Erythroblast (primary cell): Measurements from ENCODE around the gene MEGF10.

ENCODE experiments used
- GATA1 ChIP-seq: IDR thresholded peaks from 2 replicates; pipeline ENCODE4 v1.6.1; 2011; ENCODE audit warnings: low read depth, mild to moderate bottlenecking, control low read depth, low read length, moderate library complexity
- POLR2A ChIP-seq: IDR thresholded peaks from 2 replicates; pipeline ENCODE4 v1.6.1; 2011; ENCODE audit warnings: mild to moderate bottlenecking, low read length

DNA sequence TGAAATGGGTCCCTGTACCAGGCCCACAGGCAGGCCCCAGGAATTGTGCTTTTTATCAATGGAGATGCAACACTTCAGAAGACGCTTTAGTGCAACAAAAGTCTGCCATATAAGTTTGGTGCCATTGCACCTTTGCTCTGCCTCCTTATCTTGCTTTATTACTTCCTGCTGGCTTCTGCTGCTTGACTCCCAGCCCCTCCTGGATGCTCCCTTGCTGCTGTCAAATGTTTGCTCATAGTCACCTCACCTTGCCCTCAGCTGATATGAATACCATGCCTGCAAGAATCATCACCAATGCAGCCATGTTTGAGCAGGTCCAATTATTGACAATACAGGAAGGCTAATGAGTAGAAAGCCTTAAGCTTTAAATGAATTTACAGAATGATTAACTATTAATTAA, 25.4 kb downstream of the MEGF10 start:
- TF ChIP-seq POLR2A (no peak), GATA1 (no peak)
